MM.1S (cell line): ENCODE results near the gene ZNF765.

ENCODE experiments used
- EZH2 ChIP-seq: fragments of 300-600 bp; sonication (generic); optimal IDR thresholded peaks from 2 replicates; pipeline ENCODE3; 2017; ENCODE audit warnings: low read depth, mild to moderate bottlenecking, antibody characterized with exemption, low read length, mixed read lengths
- TF ChIP-seq, protein P1 (sequence below): fragments of 300-600 bp; sonication (generic); IDR thresholded peaks from 2 replicates; pipeline ENCODE4 v1.5.1; 2016; ENCODE audit warnings: antibody characterized with exemption, low read length, mixed read lengths

DNA sequence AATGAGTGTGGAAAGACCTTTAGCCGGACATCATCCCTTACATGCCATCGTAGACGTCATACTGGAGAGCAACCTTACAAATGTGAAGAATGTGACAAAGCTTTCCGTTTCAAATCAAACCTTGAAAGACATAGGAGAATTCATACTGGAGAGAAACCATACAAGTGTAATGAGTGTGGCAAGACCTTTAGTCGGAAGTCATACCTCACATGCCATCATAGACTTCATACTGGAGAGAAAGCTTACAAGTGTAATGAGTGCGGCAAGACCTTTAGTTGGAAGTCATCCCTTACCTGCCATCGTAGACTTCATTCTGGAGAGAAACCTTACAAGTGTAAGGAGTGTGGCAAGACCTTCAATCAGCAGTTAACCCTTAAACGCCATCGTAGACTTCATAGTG, 60.9 kb downstream of the ZNF765 start:
- TF ChIP-seq, protein P1, sequence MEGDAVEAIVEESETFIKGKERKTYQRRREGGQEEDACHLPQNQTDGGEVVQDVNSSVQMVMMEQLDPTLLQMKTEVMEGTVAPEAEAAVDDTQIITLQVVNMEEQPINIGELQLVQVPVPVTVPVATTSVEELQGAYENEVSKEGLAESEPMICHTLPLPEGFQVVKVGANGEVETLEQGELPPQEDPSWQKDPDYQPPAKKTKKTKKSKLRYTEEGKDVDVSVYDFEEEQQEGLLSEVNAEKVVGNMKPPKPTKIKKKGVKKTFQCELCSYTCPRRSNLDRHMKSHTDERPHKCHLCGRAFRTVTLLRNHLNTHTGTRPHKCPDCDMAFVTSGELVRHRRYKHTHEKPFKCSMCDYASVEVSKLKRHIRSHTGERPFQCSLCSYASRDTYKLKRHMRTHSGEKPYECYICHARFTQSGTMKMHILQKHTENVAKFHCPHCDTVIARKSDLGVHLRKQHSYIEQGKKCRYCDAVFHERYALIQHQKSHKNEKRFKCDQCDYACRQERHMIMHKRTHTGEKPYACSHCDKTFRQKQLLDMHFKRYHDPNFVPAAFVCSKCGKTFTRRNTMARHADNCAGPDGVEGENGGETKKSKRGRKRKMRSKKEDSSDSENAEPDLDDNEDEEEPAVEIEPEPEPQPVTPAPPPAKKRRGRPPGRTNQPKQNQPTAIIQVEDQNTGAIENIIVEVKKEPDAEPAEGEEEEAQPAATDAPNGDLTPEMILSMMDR = no peak
- no peak for TF ChIP-seq EZH2
